Amygdala (tissue), 56 donors: ENCODE results near the gene CKM.
"Not testable (repeated sequence)": the region's sequence is repeated elsewhere in the genome, so short reads cannot be mapped to it uniquely, and the experiment has no call there.

Experiments
- DNase-seq, 56 donors: peaks; one replicate each; lab custom pipeline; 2025; lab: John Stamatoyannopoulos, UW

The CKM gene

DNA sequence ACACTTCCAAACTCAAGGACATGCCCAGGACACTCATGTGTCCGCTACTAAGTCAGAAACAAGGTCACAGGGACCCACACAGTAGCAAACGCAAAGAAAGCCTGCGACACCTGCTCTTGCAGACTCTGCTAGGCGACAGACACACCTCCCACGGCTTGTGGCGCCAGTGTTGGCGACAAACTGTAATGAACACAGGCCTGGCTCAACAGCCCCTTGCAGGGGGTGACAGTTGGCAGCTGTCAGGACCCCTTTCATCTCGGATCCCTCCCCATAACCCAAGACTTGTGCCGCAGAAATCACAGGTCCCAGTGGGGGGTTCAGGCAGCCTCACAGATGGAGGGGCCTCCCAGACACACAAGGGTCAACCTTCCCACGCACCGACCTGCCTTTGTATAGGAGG, 364 bp downstream of the CKM start:
- no peak for DNase-seq

DNA sequence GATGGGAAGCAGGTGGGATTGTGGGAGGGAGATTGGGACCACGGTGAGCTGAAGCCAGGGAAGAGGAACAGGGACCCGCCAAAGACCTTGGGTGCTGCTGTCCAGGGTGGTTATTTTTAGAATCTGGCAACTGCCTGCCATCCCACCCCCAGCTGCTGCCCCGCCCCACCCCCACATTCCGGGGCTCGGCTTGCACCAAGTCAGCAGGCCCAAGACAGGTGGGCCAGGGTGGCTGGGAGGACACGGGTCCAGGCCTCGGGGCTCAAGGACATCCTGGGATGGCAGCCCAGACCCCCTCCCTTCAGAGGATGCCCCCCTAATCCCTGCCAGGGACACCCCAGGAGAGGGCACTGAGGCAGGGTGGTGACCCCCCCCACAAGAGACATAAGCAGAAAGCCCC, 827 bp downstream of the CKM start:
- DNase-seq = no peak

DNA sequence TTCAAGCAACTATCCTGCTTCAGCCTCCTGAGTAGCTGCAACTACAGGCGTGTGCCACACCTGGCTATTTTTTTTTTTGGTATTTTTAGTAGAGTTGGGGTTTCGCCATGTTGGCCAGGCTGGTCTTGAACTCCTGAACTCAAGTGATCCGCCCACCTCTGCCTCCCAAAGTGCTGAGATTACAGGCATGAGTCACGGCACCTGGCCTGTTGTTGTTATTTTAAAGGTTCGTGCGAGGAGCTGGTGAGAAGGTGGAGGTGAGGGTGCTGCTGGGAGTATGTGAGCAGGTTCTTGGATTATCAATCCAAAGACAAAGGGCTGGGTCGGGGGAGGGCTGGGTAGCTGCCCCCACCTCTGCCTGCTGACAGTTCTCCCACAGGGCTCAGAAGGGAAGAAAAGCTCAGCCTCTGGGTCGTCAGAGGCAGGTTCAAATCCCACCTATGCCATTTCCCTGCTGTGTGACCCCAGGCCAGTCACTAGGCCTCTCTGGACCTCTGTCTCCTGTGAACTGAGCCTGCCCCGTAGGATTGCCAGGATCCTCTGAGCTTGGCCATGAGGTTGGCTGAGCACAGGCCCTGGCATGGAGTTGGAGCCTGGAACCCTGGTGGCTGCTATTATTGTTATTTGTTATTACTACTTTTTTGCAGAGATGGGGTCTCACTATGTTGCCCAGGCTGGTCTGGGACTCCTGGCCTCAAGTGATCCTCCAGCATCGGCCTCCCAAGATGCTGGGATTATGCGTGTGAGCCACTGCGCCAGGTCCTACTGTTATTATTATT, 1.5 kb downstream of the CKM start:
- DNase-seq = no peak

DNA sequence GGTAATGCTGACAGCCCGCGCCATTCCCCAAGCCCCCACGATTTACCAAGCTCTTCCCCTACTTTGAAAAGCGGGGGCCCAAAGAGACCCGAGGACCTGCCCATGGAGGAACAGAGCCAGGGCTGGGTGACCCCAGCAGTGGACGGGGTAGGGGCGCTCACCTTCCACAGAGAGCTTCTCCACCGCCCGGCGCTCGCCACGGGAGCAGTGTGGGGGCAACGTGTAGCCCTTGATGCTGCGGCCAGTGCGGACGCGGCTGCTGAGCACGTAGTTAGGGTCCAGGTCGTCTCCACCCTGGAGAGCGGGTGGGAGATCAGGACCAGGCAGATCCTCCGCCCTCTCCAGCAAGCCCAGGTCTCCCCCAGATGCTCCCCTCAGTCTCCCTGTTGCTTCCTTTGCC, 7.4 kb downstream of the CKM start:
- no peak for DNase-seq

DNA sequence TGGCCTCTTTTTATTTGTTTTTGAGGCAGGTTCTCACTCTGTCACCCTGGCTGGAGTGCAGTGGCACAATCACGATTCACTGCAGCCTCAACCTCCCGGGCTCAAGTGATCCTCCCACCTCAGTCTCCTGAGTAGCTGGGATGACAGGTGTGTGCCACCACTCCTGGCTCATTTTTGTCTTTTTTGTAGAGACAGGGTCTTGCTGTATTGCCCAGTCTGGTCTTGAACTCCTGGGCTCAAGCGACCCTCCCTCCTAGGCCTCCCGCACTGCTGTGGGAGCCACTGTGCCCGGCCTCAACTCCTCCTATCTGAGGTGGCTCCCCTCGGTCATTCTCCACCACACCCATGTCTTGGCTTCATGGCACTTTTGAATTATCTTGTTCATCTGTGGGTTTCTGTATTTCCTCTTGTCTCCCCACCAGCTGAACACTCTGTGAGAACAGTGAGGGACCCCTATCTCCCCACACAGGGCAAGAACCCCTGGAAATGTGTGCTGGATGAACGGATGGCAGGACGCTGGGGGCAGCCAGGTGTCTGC, 7.9 kb downstream of the CKM start:
- no peak for DNase-seq

DNA sequence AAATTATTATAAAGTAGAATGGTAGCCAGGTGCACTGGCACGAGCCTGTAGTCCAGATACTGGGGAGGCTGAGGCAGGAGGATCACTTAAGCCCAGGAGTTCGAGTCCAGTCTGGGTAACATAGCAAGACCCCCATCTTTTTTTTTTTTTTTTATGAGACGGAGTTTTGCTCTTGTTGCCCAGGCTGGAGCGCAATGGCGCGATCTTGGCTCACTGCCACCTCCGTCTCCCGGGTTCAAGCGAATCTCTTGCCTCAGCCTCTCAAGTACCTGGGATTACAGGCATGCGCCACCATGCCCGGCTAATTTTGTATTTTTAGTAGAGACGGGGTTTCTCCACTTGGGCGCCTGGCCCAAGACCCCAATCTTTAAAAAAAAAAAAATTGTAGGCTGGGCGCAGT, 10.4 kb downstream of the CKM start:
- DNase-seq = not testable (repeated sequence)

DNA sequence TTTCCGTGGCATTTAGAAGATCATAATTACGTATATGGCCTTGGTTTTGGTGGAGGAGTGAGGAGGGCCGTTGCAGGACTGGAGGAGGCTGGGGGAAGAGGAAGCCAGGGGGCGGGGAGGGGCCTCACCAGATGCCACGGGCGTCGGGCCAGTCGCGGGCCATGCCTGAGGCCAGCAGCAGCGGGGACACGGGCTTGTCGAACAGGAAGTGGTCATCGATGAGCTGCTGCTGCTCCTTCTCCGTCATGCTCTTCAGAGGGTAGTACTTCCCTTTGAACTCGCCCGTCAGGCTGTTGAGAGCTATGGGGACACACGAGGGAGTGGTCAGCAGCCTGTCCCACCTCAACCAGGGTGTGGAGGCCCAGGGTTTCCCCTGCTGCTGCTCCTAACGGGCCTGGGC, 11.1 kb downstream of the CKM start:
- no peak for DNase-seq

DNA sequence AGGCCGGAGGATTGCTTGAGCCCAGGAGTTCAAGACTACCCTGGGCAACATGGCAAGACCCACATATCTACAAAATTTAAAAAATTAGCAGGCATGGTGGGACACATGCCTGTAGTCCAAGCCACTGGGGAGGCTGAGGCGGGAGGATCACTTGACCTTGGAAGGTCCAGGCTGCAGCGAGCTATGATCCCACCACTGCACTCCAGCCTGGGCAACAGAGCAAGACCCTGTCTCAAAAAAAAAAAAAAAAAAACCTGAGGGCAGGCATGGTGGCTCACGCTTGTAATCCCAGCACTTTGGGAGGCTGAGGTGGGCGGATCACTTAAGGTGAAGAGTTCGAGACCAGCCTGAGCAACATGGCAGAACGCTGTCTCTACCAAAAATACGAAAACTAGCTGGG, 13.4 kb downstream of the CKM start:
- not testable (repeated sequence) for DNase-seq

DNA sequence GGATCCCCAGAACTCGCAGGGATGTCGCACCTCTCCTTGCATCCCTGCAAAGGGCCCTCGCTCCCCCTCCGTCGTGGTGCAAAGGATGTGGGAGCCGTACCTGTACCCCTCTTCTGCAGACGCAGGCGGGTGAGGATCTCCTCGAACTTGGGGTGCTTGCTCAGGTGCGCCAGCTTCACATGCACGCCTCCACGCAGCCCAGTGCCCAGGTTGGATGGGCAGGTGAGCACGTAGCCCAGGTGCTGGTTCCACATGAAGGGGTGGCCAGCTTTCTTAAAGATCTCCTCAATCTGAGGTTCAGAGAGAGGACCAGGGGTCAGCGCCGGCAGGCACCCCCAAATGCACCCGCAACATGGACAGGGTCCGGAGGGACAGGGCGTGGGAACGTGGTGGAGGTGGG, 15.3 kb downstream of the CKM start:
- no peak for DNase-seq

DNA sequence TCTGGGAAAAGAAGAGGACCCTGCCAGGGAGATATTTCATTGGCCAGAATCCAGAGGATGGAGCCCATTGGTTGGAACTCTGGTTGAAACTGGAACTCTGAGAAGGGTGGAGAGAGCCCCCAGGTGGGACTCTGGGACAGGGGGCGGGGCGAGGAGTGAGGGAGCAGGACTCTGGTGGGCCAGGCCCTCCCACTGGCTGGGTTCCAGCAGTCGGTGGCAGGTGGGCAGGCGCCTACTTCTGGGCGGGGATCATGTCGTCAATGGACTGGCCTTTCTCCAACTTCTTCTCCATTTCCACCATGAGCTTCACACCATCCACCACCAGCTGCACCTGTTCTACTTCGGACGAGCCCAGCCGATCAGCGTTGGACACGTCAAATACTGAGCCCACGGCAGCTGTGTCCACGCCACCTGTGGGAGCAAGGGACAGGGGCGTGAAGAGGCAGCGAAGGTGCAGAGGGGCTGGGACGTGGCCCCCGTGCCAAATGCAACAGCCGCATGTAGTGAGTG, 16.1 kb downstream of the CKM start:
- peak in 2 of 56 donors; percentile 10 to 16 for DNase-seq

DNA sequence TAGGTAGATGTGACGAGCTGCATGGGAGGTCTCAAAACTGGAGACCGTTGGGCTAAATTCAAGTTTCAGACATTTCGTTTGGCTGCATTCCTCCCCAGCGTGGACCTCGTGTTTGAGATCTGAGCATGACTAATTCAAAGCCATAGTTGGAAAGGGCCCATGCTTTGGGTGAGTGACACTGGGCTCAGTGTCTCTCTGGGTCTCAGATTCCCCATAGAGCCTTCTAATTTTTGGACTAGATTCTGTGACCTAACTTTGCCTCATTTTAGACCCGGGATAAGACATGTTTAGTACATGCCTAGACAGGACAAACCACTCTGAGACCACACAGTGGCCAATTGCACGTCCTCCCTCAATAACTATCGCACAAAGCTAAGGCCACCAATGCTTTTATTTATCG, 16.6 kb downstream of the CKM start:
- DNase-seq = no peak

DNA sequence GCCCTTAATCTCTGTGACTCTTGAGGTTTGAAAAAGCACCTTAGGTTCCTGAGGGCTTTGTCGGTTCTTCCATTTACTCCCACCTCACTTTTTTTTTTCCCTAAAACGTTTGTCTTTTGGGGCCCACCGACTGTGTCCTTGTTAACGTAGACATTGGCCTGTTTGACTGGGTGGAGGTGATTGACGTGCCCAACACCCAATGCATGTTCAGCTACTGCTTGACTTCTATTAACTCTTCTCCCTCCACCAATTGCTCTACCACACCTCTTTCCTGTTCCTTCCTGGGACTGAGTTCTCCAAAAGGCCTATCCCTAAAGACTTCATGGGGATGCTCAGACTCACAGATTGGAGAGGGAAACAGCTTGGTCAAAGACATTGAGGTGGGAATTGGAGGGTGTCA, 17.3 kb downstream of the CKM start:
- no peak for DNase-seq

DNA sequence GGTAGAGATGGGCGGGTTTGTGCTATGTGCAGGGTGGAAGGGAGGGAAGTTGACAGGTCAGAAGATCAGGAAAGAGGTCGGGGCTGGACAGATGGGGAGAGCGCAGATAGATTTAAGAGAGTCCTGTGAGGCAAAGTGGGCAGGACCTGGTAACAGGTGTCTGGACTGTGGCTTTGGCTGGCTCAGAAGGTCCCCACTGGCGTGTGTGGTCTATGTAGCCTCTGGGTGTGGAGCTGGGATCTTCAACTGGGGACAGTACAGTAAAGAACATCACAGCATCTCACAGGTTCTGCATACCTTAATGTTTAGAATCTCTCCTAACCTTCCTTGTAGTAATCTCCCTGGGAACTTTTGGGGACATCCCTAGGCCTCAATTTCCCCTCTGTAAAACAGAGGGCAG, 17.7 kb downstream of the CKM start:
- no peak for DNase-seq

DNA sequence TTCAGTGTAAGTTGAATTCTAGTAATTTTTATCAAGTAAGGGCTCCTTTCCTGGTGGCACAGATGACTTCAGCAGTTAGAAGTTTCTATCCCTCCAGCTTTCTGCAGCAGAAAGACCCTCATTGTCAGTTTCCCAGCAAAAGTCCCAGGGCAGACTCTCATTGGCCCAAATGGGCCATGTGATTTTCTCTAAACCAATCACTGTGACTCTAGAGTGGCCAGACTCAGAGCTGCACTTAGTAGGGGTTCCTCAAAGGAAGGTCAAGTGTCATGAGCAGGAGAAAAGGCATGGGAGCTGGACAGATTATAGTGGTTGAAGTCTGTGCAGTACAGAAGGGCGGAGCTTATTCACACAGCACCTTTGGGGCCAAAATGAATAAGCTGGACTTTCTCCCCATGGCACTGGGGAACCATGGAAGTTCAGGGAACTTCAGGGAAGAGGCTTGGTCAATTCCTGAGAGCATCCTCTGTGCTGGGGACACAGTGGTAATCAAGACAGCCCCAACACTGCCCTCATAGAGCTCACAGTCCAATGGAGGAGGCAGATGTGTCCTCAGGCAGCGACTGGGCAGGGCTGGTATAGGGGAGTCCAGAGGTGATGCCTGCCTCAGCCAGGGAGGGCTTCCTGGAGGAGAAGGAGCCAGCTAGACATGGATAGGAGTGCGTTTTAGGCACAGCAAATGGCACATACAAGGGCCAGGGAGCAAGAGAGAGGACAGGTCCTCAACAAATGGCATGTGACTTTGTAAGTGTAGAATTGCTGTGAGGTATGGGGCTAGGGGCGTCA, 18.3 kb downstream of the CKM start:
- no peak for DNase-seq

DNA sequence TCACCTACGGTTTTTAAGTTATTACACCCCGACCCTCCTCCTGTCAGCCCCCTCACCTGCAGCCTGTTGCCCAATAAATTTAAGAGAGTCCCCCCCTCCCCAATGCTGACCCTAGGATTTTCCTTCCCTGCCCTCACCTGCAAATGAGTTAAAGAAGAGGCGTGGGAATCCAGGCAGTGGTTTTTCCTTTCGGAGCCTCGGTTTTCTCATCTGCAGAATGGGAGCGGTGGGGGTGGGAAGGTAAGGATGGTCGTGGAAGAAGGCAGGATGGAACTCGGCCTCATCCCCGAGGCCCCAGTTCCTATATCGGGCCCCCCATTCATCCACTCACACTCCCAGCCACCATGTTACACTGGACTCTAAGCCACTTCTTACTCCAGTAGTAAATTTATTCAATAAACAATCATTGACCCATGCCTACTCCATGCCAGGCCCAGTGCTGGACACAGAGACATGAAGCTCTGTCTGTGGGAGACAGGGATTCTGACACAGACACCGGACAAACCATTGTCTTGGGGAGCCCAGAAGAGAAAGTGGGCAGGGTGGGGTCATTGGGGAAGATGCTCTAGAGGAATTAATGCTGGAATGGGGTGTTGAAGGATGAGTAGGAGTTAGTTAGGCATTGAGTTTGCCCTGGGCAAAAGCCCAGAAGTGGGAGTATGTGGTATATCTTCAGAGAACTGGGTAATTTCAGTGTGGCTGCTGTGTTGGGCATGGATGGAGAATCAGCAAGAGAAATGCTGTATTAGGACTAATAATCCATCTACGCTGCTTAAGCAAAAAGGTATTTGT, 19.2 kb downstream of the CKM start:
- DNase-seq = no peak

DNA sequence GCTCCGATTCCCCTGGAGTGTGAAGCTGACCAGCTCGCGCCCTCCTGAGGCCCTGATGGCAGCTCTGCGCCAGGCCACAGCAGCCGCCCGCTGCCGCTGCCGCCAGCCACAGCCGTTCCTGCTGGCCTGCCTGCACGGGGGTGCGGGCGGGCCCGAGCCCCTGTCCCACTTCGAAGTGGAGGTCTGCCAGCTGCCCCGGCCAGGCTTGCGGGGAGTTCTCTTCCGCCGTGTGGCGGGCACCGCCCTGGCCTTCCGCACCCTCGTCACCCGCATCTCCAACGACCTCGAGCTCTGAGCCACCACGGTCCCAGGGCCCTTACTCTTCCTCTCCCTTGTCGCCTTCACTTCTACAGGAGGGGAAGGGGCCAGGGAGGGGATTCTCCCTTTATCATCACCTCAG, 20.3 kb downstream of the CKM start:
- no peak for DNase-seq

DNA sequence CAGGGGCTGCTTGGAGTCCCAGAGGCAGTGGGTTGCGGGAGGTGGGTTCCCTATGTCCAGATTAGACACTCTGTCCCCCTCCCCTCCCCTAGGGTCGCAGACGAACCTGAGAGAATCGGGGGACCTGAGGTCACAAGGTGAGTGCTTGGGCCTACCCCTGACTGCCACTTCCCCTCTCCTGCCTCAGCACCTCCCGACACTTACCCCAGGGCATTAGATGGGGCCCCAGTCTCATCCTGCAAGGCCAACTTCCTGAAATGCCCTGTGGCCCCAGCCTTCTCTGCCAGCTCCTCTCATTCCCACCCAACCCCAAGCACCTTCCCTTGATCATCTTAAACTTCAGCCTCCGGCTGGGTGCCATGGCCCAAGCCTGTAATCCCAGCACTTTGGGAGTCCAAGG, 23.0 kb downstream of the CKM start:
- no peak for DNase-seq

DNA sequence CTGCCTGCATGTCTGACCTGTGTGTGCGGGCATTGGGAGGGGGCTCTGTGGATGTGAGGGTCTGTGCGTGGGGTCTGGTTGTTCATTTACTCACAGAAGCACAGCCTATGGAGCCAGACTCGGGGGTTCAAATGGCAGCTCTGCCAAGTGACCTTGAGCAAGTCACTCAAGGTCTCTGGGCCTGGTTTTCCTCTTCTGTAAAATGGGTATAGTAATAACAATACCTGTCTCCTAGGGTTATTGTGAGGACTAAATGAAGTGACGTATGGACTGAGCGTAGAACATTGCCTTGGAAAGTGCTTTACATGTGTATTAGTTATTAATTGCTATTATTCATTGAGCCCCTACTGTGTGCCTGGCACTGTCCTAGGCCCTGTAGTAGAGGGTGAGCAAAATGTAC, 24.4 kb downstream of the CKM start:
- DNase-seq = no peak

DNA sequence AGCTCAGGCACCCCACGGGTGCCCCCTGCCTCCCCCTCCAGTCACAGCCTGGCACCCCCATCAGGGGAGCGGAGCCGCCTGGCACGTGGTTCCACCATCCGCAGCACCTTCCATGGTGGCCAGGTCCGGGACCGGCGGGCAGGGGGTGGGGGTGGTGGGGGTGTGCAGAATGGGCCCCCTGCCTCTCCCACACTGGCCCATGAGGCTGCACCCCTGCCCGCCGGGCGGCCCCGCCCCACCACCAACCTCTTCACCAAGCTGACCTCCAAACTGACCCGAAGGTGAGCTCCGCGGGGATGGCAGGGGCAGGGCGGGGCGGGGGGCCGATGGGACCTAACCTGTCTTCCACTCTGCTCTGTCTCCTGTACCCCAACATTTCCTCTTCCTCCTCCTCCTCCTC, 25.0 kb downstream of the CKM start:
- DNase-seq = no peak

DNA sequence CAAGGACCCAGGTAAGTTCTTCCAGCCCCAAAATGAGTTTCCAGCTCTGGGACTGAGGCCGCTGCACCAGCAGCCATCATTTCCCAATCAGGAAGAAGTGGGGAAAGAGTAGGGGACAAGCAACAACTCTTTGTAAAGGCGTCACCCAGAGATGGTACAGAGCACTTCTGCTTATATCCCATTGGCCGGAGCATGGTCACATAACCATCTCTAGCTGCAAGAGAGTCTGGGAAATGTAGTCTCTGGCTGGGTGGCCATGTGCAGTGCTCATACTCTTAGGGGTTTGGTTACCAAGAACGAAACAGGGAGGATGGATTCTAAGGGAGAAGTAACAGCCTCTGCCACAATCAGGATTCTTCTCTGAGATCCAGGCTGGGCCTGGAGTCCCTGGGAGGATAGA, 26.3 kb downstream of the CKM start:
- no peak for DNase-seq

DNA sequence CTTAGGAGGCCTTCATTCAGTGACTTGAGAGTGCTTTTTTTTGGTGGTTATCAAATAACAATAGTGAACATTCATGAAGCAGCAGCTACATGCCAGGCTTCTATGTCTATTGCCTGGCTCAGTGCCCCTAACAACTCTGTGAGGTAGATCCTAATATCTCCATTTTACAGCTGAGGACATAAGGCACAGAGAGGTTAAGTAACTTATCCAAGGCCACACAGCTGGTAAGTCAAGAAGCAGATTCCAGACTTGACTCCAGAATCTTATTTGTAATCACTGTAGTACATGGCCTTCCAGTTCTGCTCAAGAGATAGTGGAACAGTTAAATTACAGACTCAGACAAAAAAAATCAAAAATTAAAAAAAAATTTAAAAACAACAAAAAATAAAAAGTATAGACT, 26.8 kb downstream of the CKM start:
- no peak for DNase-seq
